ENCODE data around the gene SOD1.
"Not testable (repeated sequence)": the region's sequence is repeated elsewhere in the genome, so short reads cannot be mapped to it uniquely, and the experiment has no call there.

SOD1 gene

DNA sequence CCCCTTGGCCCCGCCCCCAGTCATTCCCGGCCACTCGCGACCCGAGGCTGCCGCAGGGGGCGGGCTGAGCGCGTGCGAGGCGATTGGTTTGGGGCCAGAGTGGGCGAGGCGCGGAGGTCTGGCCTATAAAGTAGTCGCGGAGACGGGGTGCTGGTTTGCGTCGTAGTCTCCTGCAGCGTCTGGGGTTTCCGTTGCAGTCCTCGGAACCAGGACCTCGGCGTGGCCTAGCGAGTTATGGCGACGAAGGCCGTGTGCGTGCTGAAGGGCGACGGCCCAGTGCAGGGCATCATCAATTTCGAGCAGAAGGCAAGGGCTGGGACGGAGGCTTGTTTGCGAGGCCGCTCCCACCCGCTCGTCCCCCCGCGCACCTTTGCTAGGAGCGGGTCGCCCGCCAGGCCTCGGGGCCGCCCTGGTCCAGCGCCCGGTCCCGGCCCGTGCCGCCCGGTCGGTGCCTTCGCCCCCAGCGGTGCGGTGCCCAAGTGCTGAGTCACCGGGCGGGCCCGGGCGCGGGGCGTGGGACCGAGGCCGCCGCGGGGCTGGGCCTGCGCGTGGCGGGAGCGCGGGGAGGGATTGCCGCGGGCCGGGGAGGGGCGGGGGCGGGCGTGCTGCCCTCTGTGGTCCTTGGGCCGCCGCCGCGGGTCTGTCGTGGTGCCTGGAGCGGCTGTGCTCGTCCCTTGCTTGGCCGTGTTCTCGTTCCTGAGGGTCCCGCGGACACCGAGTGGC lies at the start of gene SOD1:
Gene SOD1, plus strand, starts transcription at position 158 of the 723 bp plus-strand sequence. Its CDS starts 77 bp downstream, at position 235.
- peak; percentile 94 for DNase-seq

DNA sequence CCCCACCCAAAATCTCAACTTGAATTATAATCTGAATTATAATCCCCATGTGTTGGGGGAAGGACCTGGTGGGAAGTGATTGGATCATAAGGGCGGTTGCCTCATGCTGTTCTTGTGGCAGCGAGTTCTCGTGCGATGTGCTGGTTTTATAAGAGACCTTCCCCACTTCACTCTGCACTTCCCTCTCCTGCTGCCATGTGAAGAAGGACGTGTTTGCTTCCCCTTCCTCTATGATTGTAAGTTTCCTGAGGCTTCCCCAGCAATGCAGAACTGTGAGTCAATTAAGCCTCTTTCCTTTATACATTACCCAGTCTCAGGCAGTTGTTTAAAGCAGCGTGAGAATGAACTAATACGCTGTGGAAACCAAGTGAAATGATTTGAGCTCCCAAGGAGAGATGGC lies 48.0 kb upstream of the SOD1 start:
- DNase-seq, result no peak

DNA sequence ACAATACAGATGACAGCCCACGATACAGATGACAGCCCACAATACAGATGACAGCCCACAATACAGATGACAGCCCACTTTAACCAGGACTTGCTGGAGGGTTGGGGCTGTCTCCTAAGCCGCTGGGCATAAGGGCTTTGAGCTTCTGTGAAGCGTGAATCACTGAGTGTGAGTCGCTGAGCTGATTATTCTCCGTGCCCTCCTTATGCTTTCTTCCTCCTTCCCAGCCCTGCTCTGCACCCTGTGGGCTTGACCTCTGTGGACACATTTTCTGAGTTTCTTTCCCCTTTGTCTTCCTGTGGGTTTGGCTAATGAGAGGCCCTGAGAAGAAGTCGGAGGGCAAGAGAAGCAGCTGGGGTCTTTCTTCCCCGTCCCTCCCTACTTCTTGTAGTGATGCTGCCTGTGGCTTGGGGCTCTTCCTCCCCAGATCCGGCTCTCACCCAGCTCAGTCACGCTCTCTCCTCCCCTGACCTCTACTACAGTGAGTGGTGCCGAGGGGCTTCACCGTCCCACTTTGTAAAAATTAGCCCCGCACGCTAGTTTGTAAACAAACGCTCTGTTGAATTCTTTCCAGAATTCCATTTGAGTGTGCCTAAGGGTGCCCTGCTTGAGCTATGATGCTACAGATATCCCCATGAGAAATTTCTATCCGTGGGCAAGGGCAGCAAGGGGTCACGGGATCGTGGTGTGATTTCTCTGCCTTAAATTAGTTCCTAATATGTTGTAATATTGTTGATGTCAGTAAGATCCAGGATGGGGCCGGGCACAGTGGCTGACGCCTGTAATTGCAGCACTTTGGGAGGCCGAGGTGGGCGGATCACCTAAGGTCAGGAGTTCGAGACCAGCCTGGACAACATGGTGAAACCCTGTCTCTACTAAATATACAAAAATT lies 46.4 kb upstream of the SOD1 start:
- DNase-seq, result peak; percentile 33

DNA sequence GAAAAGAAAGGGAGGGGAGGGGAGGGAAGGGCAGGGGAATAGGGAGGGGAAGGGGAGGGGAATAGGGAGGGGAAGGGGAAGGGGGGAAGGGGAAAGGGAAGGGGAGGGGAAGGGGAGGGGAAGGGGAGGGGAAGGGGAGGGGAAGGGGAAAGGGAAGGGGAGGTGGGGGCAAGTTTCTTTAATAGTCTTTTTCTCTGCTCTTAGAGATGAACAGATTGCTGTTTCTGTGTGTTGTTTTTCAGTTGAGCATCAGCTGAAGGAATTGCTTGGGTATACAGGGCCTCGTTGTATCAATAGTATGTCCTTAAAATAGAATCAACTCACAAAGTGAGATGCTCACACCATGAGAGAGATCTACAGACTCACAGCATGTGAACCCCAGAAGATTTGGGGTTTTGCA lies 44.8 kb upstream of the SOD1 start:
- no peak for DNase-seq

DNA sequence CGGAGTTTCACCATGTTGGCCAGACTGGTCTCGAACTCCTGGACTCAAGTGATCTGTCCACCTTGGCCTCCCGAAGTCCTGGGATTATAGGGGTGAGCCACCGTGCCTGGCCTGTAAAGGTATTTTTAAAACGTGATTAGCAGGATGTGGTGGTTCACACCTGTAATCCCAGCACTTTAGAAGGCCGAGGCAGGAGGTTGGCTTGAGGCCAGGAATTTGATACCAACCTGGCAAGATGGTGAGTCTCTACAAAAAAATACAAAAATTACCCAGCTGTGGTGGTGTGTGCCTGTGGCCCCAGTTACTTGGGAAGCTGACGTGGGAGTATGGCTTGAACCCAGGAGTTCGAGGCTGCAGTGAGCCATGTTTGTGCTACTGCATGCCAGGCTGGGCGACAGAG lies 43.3 kb upstream of the SOD1 start:
- no peak for DNase-seq

DNA sequence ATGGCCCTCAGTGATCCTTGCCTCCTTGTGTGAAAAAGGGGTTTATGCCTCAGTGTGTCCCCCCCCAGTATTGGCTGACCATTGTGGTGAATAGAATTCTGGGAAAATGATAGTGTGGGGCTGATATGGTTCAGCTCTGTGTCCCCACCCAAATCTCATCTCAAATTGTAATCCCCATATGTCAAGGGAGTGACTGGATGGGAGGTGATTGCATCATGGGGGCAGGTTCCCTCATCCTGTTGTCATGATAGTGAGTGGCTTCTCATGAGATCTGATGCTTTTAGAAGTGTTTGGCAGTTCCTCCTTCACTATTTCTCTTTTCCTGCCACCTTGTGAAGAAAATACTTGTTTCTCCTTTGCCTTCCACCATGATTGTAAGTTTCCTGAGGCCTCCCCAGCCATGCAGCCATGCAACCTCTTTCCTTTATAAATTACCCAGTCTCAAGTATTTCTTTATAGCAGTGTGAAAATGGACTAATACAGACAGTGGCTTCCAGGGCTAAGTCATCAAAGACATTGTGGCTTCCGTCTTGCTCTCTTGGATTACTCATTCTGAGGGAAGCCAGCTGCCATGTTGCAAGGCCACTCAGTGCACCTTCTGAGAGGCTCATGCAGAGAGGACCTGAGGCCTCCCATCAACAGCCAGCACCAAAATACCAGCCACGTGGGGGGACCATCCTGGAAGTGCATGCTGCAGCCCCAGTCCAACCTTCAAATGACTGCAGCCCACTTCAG lies 40.6 kb upstream of the SOD1 start:
- no peak for DNase-seq

DNA sequence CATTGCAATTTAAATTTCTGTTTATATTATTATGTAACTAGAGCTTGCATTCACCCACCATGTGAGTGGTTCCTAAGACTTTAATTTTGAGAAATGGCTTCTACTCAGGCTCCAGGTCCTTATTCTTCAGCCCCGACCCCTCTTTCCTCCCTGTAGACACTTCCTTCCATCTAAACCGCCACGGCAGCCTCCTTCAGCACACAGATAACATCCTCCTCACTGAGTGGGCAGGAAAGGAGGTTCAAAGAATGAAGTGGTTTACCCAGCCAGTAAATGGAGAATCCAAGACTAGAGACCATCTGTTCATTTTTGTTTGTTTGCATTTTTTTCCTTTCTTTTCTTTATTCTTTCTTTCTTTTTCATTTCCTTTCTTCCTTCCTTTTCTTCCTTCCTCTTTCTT lies 37.1 kb upstream of the SOD1 start:
- no peak for DNase-seq

DNA sequence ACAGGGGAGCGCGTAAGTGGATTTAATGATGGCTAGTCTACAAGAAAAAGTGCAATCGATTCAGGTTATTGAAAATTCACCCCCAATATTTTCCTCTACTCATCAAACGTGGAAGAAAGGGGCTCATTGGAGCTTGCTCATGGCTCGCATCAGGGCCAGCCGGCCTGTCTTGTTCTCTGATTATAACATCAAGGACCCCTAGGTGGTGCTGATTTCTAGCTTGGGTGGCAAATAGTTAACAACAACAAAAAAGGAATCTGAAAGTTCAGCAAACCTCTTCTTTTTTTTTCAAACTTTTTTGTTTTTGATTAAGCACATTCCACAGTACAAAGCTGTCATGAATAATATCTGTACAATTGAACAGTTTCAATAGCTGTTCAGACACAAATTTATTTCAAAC lies 35.8 kb upstream of the SOD1 start:
- peak; percentile 16 for DNase-seq

DNA sequence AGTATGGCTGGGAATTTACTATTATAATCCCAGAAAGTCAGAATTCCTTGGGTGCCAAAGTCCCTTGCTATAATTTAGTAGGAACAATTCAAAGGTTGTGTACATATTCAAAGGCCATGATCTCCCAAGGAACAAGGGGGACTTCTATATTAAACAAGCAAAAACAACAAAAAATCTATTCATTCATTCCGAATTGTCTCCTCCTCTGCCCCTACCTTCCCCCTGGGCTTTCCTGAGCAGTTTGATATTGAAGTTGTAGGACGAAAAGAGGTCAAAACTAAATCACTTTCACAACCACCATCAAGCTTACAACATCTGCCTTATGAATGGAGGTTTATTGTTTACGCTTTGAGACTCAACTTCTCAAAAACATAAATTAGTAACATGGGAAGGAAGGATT lies 35.3 kb upstream of the SOD1 start:
- DNase-seq, result no peak

DNA sequence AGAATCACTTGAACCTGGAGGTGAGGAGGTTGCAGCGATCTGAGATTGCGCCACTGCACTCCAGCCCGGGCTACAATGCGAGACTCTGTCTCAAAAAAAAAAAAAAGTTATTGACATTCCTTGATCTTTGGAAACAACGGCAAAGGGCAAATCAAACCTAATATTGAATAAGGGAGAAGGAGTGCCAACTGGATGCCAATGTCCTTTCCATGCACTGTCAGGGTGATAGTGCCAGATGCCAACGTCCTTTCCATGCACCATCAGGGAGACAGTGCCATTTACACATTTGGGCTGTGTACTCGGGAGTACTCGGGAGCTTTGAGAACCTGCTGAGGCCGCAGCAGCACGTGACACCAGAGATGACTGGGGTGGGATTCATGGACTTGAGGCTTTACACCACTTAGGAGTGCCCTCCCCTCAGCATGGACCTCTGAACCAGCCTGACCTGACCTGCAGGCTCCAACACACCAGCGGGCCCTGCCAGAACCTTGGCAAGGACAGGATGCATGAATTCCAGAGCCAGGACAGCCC lies 34.5 kb upstream of the SOD1 start:
- no peak for DNase-seq

DNA sequence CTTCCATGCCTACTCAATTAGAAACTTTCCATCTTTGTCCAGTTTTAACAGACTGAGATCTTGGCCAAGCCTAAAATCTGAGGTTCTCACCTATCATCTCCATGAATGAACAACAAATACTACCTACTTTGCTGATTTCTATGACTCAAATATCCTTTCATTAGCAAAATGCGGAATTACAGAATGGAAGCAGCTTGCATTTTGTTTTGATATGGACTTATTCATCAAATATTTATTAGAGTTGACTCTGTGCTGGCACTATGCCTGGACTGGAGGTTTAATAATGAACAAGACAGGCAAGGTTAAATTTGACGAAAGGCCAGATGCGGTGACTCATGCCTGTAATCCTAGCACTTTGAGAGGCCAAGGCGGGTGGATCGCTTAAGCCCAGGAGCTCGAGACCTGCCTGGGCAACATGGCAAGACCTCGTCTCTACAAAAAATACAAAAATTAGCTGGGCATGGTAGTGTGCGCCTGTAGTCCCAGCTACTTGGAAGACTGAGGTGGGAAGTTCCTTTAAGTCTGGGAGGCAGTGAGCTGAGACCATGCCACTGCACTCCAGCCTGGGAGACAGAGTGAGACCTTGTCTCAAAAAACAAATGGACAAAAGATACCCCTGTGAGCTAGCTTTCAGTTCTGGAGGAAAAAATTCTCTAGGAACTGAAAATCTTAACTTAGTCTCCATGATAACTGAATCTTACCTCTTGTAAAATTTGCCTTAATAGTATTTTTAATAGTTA lies 29.4 kb upstream of the SOD1 start:
- DNase-seq, result peak; percentile 93

DNA sequence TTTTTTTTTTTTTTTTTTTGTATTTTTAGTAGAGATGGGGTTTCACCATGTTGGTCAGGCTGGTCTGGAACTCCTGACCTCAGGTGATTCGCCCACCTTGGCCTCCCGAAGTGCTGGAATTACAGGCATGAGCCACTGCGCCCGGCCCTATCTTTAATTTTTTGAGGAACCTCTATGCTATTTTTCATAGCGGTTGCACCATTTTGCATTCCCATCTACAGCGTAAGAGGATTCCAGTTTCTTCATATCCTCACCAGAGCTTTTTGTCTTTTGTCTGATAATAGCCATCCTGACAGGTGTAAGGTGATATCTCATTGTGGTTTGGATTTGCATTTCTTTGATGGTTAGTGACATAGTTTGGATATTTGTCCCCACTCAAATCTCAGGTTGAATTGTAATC lies 27.6 kb upstream of the SOD1 start:
- not testable (repeated sequence) for DNase-seq

DNA sequence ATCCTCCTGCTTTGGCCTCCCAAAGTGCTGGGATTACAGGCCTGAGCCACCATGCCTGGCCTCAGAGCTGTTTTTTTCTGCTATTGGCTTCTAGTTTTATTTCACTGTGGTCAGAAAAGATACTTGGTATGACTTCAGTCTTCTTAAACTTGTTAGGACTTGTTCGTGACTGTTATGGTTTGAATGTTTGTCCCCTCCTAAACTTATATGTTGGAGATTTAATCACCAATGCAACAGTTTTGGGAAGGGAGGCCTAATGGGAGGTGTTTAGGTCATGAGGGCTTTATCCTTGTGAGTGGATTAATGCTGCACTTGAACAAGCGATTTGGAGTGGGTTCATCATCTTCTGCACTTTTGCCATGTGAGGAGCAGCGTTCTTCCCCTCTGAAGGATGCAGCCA lies 24.5 kb upstream of the SOD1 start:
- DNase-seq, result no peak

DNA sequence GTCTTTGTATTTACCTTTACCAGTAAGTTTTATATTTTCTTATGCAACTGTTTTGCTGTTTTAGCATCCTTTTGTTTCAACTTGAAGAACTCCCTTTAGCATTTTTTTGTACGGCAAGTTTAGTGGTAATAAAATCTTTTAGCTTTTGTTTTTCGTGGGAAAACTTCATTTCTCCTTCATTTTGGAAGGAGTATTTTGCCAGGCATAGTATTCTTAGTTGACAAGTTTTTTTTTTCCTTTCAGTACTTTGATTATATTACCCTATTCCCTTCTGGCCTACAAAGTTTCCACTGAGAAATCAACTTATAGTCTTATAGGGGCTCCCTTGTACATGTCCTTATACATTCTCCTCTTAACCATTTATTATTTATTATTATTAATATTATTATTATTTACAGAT lies 22.6 kb upstream of the SOD1 start:
- DNase-seq, result no peak

DNA sequence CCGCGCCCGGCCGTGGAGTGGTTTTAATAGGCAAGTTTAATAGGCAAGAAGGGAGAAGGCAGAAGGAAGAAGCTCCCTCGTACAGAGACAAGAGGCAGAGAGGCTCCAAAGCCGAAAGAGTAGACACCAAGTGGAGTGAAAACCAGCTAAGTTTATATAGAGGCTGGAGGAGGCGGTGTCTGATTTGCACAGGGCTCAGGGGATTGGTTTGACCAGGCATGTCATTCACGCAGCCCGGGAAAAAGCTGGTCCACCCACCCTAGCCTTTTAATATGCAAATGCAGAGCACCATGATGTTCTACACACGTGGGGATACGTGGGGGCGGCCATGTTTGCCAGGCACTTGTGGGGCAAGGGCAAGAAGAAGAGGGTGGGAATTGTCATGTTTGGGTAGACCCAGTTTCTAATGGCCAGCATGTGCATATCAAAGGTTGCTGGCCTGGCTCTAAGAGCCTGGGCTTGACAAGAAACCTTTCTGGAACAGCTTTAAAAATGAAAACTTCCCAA lies 18.0 kb upstream of the SOD1 start:
- DNase-seq, result no peak

DNA sequence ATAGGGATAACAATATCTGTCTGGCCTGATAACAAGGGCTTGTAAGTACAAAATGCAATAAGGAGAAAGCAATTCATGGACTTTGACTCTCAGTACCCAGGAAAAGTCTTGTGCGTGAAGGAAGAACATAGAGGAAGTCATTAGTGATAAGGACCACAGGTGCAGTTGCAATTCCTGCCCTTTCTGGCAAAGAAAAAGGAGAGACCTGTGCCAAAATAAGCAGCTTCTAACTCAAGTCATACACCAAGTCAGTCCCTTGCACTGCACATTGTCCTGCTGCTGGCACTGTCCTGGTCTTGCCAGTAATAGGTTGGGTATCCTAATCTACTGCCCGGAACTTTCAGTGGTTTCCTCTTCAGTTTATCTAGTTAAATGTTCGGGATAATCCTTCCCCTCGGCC lies 14.8 kb upstream of the SOD1 start:
- DNase-seq, result no peak

DNA sequence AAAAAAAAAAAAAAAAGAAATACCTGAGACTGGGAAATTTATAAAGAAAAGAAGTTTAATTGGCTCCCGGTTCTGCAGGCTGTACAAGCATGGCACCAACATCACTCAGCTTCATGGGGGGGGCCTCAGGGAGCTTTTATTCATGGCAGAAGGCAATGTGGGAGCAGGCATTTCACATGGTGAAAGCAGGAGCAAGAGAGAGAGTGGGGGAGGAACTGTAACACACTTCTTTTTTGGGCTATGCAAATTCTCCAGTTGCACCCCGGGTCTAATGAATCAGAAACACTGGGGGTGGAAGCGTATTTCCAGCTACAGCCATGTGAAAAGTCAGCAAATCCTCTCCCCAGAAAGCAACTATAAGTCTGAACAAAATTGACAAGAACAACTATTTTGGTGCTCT lies 11.8 kb upstream of the SOD1 start:
- no peak for DNase-seq

DNA sequence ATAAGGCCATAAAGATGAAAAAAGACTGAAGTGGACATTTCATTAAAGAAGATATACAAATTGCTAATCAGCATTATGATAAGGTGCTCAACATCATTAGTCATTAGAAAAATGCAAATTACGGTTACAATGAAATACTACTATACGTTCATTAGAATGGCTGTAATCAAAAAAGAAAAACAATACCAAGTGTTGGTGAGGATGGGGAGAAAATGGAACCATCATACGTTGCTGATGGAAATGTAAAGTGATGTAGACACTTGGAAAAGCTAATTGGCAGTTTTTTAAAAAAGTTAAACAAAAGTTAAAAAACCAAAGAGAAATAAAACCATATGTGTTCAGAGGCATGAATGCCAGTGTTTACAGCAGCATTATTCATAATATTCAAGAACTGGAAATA lies 8.6 kb upstream of the SOD1 start:
- no peak for DNase-seq

DNA sequence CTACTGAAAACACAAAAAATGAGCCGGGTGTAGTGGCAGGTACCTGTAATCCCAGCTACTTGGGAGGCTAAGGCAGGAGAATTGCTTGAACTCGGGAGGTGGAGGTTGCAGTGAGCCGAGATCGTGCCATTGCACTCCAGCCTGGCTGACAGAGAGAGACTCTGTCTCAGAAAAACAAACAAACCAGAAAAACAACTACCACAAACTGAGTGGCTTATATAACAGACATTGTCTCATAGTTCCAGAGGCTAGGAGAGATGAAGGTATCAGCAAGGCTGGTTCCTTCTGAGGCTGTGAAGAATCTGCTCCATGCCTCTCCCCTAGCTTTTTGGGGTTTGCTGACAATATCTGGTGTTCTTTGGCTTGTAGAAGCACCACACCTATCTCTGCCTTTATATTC lies 8.0 kb upstream of the SOD1 start:
- DNase-seq, result not testable (repeated sequence)

DNA sequence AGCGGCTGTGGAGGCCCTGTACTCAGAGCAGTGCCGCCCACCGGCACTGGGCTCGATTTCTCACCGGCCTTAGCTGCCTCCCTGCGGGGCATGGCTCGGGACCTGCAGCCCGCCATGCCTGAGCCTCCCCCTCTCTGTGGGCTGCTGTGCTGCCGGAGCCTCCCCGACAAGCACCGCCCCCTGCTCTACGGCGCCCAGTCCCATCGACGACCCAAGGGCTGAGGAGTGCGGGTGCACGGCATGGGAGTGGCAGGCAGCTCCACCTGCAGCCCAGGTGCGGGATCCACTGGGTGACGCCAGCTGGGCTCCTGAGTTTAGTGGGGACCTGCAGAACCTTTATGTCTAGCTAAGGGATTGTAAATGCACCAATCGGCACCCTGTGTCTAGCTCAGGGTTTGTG lies 5.2 kb upstream of the SOD1 start:
- DNase-seq, result no peak

DNA sequence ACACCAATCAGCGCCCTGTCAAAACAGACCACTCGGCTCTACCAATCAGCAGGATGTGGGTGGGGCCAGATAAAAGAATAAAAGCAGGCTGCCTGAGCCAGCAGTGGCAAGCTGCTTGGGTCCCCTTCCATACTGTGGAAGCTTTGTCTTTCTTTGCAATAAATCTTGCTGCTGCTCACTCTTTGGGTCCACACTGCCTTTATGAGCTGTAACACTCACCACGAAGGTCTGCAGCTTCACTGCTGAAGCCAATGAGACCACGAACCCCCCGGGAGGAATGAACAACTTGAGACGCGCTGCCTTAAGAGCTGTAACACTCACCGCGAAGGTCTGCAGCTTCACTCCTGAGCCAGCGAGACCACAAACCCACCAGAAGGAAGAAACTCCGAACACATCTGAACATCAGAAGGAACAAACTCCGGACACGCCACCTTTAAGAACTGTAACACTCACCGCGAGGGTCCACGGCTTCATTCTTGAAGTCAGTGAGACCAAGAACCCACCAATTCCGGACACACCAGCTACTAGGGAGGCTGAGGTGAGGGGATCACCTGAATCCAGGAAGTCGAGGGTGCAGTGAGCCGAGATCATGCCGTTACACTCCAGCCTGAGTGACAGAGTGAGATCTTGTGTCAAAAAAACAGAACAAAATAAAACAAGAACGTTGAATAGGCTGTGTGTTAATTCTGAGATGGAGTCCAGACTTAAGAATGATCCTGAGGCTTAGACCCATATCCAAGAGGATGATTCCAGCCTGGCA lies 4.5 kb upstream of the SOD1 start:
- DNase-seq, result not testable (repeated sequence)

Data from fibroblast of skin of right biceps (primary cell).